ENCODE results near the gene BTBD9.

BTBD9 gene

DNA sequence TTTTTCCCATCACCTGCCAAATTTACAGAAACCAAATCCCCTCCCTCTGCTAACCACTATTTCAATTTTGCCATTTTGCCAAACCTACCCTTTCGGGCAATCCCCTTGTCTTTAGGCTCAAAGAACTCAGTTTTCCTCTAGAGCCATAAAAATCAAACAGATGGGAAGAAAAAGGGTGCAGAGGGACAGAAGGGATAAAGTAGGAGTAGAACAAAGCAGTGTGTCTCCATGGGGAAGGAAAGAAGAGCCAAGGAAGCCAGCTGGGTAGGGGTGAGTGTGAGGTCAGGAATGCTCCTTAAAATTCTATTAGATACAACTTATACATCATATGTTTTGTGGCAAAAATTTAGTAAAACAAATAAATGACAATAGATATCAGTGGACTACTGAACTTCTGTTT is 316.5 kb downstream of the BTBD9 start:
- DNase-seq = no peak

GRCh38 chr6:38322138-38322537 is 317.6 kb downstream of the BTBD9 start:
- DNase-seq = no peak

DNA sequence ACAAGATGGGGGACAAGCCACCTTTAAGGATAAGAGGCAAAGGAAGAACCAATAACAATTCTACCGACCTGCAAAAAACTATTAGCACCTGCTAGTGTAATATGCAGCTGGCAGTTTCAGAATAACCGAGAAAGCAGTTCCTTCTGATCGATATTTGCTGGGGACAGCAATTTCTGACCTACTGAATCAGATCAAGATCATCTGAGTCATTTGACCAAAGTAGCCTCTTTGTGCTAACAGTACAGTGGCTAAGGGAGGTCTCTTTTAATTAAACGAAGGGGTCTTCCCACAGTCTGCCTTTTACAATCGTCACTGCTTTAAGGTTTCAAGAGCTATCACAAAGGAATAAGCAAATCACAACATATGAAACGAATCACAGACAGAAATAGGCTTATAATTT is 318.9 kb downstream of the BTBD9 start:
- DNase-seq = no peak

DNA sequence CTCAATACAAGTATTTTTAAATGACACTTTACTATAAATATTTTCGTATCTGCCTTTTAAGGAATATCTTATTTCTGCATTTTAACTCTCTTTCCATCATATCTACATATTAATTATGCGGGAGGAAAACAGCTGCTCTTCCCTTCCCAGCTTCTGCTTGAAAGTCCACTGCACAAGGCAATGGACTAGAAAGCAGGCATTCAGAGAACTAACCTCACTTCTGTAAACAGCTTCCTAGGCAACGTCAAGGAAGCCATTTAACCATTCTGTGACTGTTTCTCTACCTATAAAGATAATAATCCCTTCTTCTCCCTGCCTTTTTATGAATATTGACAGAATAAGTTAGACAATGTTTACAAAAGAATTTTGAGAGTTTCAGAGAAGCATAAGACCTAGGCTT is 319.4 kb downstream of the BTBD9 start:
- no peak for DNase-seq

DNA sequence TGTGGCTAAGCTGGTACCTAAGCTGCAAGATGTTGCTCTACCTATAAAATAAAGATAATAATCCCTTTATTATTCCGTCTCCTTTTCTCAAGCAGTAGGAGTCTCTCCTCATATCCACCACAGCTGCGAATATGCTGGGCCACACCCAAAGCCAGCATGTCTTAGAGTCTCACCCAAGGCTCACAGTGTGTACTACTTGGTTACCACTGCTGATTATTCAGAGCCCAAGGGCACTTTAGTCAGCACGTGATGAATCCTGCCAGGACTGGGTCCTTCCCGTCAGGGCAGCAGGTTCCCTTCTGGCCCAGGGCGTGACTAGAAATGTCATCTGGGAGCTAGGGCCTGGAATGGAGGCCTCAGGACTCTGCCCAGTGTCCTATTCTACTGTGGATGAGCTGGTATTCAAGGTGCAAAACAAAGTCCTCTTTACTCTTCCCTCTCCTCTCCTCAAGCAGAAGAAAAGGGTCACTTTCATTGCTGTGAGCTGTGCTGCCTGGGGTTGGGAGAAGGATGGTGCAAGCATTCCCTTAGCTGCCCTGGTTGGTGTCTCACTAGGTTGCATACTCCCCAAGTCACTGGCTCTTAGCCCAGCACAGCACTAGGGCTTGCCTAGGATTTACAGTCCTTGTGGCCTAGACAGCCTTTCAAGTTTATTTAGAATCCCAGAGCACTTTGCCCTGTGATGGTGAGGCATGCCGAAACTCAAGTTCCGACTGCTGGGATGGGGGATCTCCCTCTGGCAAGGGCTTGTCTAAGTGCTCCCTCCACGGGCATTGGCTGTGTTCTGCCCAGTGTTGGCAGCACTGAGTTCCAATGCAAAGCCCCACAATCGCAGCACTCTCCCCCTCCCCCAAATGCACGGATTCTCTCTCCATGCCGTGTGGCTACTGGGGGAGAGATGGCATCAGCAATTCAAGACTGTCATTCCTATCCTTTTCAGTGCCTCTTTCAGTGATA is 320.2 kb downstream of the BTBD9 start:
- no peak for DNase-seq

DNA sequence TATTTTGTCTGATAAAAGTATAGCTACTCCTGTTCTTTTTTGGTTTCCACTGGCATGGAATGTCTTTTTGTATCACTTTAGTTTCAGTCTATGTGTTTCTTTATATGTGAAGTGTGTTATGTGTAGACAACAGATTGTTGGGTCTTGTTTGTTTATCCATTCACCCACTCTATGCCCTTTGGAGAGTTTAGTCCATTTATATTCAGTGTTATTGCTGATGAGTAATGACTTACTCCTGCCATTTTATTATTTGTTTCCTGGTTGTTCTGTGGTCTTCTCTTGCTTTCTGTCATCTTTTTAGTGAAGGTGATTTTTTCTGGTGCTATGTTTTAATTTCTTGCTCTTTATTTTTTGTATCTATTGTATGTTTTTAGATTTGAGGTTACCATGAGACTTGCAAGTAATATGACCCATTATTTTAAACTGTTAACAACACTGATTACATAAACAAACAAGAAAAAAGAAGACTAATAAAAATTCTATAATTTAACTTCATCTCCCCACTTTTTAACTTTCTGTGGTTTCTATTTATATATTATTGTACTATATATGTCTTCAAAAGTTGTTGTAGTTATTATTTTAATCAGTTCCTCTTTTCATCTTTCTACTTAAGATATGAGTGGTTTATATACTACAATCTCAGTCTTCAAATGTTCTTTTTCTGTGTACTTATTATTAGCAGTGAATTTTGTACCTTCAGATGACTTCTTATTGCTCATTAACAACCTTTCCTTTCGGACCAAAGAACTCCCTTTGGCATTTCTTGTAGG is 323.4 kb downstream of the BTBD9 start:
- DNase-seq = no peak

DNA sequence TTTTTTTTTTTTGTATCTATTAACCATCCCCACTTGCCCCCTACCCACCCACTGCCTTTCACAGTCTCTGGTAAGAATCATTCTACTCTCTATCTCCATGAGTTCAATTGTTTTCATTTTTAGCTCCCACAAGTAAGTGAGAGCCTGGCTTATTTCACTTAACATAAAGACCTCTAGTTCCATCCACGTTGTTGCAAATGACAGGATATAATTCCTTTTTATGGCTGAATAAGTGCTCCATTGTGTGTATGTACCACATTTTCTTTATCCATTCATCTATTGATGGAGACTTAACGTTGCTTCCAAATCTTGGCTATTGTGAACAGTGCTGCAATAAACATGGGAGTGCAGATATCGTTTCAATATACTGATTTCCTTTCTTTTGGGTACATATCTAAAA is 328.5 kb downstream of the BTBD9 start:
- no peak for DNase-seq

DNA sequence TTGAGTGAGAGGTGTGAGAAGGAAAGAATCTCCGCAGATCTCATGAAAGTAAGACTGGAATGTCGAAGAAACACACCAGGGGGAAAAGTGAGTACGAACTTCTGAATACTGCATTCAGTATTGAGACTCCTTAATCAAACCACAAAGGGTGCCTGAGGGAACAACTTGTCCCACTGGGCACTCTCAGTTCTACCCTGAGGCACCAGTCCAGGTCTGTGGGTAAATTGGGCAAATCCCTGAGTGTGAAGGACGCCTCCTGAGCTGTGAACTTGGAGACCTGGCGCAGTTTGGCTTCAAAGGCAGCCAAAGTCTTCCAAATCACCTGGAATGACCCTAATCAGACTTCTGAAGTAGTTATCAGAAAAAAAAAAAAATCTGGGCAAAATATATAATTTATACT is 329.7 kb downstream of the BTBD9 start:
- no peak for DNase-seq

- no peak for DNase-seq
Measured at GRCh38 chr6:38307740-38308139, 332.0 kb downstream of the BTBD9 start.

- no peak for DNase-seq
Measured at GRCh38 chr6:38306931-38307330, 332.8 kb downstream of the BTBD9 start.

DNA sequence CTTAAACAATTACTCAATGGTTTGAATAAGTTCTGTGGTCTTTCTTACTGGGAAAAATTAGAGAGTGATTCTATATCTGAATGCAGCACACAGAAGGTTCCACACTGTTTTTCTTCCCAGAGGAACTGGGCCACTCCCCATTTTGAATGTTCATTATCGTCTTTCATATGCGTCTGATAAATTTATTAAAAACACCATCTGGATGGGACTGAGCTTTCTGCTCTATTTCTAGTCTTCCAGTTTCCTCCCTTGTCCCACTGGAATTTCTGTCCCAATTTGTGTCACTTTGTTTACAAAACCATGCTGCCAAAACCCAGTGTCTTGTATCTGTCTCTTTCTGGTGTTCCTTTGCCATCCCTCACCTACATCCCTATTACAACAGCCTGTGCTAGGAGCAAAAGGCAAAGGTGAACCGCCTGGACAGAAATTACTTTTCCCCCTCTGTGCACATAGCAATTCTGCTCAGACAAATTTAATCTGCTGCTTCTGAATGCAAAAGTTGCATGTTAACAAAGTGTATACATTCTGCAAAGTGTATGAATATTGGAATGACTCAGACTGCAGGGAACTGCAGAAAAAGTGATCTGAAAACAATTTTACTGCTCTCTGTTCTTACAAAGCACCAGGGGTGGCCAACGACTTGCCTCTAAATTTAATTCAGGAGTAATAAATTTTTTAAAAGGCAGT is 333.6 kb downstream of the BTBD9 start:
- DNase-seq = no peak

DNA sequence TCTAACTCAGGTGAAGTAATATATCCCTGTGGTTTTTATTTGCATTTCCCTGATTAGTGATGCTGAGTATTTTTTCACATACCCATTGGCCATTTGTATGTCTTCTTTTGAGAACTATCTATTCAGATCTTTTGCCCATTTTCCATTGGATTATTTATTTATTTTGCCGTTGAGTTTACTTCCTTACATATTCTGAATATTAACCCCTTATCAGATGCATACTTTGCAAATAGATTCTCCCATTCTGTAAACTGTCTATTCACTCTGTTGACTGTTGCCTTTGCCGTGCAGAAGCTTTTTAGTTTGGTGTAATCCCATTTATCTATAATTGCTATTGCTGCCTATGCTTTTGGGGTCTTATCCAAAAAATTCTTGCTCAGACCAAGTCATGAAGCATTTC is 336.9 kb downstream of the BTBD9 start:
- DNase-seq = no peak

- no peak for DNase-seq
Measured at GRCh38 chr6:38302081-38302480, 337.6 kb downstream of the BTBD9 start.

DNA sequence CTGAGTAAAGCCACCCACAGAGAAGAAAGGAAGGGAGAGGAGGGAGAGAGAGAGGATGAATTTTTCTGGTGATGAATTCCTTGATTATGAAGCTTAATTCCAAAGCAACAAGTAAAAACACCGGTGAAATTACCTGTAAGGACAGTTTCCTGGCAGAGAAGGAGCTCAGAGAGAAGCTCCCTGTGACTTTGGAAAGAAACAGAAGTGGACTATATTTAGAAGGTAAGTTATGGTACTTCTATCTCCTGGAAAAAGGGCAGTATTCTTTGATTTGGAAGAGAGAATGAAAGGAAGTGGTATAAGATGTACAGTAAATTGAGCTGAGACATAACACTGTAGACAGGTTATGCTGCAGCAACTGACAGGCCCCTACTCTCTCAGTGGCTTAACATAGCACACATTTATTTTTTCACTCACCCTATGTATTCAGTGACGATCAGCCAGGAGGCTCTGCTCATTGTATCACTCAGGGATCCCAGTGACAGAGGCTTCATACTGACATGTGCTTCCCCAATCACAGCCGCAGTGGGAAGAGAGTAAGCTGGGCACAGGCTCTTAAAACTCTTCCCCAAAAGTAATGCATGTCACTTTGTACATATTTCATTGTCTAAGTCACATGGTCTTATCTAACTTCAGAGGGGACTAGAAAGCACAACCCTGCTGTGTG is 349.5 kb downstream of the BTBD9 start:
- no peak for DNase-seq

DNA sequence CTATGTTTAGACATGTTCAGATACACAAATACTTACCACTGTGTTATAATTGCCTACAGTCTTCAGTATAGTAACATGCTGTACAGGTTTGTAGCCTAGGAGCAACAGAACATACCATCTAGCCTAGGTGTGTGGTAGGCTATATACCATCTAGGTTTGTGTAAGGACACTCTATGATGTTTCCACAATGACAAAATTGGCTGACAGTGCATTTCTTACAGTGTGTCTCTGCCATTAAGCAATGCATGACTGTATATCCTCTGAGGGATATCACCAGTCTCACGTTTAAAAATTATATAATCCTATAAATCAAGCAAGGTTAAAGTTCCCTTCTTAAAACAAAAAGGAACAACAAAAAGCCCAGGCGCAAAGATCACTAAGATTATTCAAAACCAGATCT is 352.2 kb downstream of the BTBD9 start:
- no peak for DNase-seq

GRCh38 chr6:38284802-38285394 is 354.8 kb downstream of the BTBD9 start:
- no peak for DNase-seq

DNA sequence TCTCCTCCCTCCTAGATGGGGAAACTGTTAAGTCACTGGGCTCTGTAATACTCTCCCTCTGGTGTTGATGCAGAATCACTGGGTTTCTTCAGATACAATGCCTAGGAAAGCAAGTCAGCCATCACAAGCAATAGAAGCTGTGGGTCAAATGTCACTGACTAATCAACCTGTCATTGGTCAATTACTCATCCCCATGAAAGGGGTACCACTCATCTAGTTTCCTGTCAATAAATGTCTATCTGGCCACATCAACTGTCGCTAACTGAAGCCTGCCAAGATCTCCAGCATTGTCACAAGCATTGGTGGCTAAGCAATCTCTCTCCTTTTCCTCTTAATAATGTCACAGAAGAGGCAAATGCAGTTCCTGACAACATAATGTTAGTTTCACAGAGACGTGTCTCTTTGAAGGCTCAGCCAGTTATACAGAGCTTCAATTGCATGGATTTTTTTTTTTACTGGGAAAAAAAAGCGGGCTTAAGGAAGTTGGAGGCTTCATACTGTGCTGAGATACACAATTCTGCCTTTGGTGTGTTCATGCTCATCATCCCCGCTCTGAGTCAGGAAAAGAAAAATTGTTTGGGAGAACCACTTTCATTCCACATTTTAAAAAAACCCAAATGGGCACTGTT is 355.9 kb downstream of the BTBD9 start:
- no peak for DNase-seq

- no peak for DNase-seq
Measured at GRCh38 chr6:38282911-38283310, 356.8 kb downstream of the BTBD9 start.

- no peak for DNase-seq
Measured at GRCh38 chr6:38281126-38281525, 358.6 kb downstream of the BTBD9 start.

GRCh38 chr6:38279963-38280588 is 359.7 kb downstream of the BTBD9 start:
- DNase-seq = no peak

DNA sequence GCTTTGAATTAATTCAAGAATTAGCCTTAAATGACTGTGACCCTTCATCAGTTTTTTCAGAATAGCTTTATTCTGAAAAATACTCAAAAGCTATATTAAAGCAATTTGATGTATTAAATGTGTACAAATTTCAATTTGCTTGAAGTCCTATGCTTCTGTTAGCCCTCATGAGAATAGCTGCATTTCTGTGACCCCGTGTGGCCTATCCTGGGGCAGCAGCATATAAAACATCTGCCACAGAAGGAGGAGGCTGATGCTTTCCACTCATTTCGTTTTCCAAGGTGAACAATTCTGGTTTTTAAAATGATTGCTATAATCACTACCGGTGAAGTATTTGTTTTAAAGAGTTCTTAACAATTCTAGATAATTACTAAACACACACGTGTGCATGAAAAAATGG is 360.3 kb downstream of the BTBD9 start:
- no peak for DNase-seq

- DNase-seq = no peak
Measured at GRCh38 chr6:38273325-38273724, 366.4 kb downstream of the BTBD9 start.

Measured in NCI-H510A treated with DMSO at 0.1 percent for 48 hours (cell line).